H1 (cell line): ENCODE results near the gene PALM. TPM values are rescaled to one million over a fixed set of nuclear protein-coding genes. Genes with fewer than 3 reads are reported as not detected.

ENCODE experiments used
- CTCF ChIA-PET: fragments of 300-600 bp; sonication (Branson Sonifier 250); formaldehyde crosslinking; loops from one replicate; lab custom pipeline; 2021; ENCODE audit not compliant: partially characterized antibody; lab: Charles Lee
- POLR2A ChIA-PET: fragments of 300-600 bp; sonication (Branson Sonifier 250); formaldehyde crosslinking; loops from one replicate; lab custom pipeline; 2021; ENCODE audit warnings: inconsistent platforms; ENCODE audit not compliant: partially characterized antibody; lab: Charles Lee
- DNase-seq, 2 experiments: peaks; one replicate each; pipeline versions ENCODE4 v3.0.0 to v3.0.0-alpha.2; 2010 to 2022; ENCODE audit warnings: low spot score in 2 of 2, low read depth in 1 of 2, mixed read lengths in 1 of 2
- FAIRE-seq: peaks from 2 replicates; lab custom pipeline; 2011; peaks lifted over from hg19 to GRCh38; lab: Jason Lieb, UNC
- H2AFZ ChIP-seq: 2 replicates; pipeline ENCODE4 v1.8.1; 2012; ENCODE audit warnings: low read length, inconsistent platforms
- H2AK5ac ChIP-seq: 2 replicates; pipeline ENCODE4 v1.6.1; 2013; ENCODE audit warnings: low read depth, low read length
- H2BK120ac ChIP-seq: replicated peaks from 2 replicates; pipeline ENCODE3; 2013; ENCODE audit warnings: low read depth, low read length, inconsistent platforms
- H2BK12ac ChIP-seq: 2 replicates; pipeline ENCODE4 v1.6.1; 2013; ENCODE audit warnings: low read depth, low read length
- H2BK15ac ChIP-seq: 2 replicates; pipeline ENCODE4 v1.6.1; 2013; ENCODE audit warnings: low read length
- H2BK20ac ChIP-seq: 2 replicates; pipeline ENCODE4 v1.6.1; 2013; ENCODE audit warnings: low read length
- H2BK5ac ChIP-seq: 2 replicates; pipeline ENCODE4 v1.6.1; 2013; ENCODE audit warnings: low read depth, low read length
- H3K14ac ChIP-seq: 2 replicates; pipeline ENCODE4 v1.6.1; 2013; ENCODE audit warnings: inconsistent platforms; ENCODE audit not compliant: insufficient read length
- H3K18ac ChIP-seq: 2 replicates; pipeline ENCODE4 v1.6.1; 2013; ENCODE audit warnings: low read length; ENCODE audit errors: extremely low read depth
- H3K23ac ChIP-seq: 2 replicates; pipeline ENCODE4 v1.6.1; 2013; ENCODE audit warnings: inconsistent platforms; ENCODE audit not compliant: insufficient read length
- H3K23me2 ChIP-seq: 2 replicates; pipeline ENCODE4 v1.6.1; 2013; ENCODE audit warnings: low read depth, low read length
- H3K27ac ChIP-seq: 2 replicates; pipeline ENCODE4 v1.6.1; 2011; ENCODE audit warnings: low read depth, low read length, inconsistent platforms
- H3K27me3 ChIP-seq, 4 experiments: replicated peaks in 1 of 4; 1 replicate in 1 of 4; 2 replicates in 3 of 4; pipeline versions ENCODE4 v1.6.1 to v1.8.1; 2011 to 2013; ENCODE audit warnings: low read length in 3 of 4, mild to moderate bottlenecking in 3 of 4, inconsistent platforms in 2 of 4, mixed read lengths in 2 of 4, moderate library complexity in 1 of 4; ENCODE audit not compliant: control insufficient read depth in 3 of 4, insufficient read depth in 3 of 4; ENCODE audit errors: extremely low read depth in 1 of 4
- H3K36me3 ChIP-seq, 4 experiments: 2 replicates each; pipeline versions ENCODE4 v1.6.1 to v1.8.1; 2011 to 2013; ENCODE audit warnings: mild to moderate bottlenecking in 4 of 4, low read length in 3 of 4, moderate library complexity in 2 of 4, control low read depth in 1 of 4, inconsistent platforms in 1 of 4; ENCODE audit not compliant: insufficient read depth in 4 of 4, control insufficient read depth in 2 of 4
- H3K4ac ChIP-seq: replicated peaks from 2 replicates; pipeline ENCODE3; 2013; ENCODE audit warnings: low read length, low read depth, mixed read lengths, inconsistent platforms; ENCODE audit not compliant: insufficient read length
- H3K4me1 ChIP-seq, 4 experiments: replicated peaks in 1 of 4; 1 replicate in 1 of 4; 2 replicates in 3 of 4; pipeline versions ENCODE4 v1.6.1 to v1.8.1; 2011 to 2013; ENCODE audit warnings: low read length in 3 of 4, inconsistent platforms in 2 of 4, mixed read lengths in 1 of 4; ENCODE audit not compliant: insufficient read depth in 4 of 4, control insufficient read depth in 3 of 4
- H3K4me2 ChIP-seq, 2 experiments: 2 replicates each; pipeline versions ENCODE4 v1.6.1 to v1.8.1; 2011 to 2013; ENCODE audit warnings: low read depth in 2 of 2, low read length in 2 of 2, control low read depth in 1 of 2, inconsistent platforms in 1 of 2, mild to moderate bottlenecking in 1 of 2; ENCODE audit not compliant: insufficient read depth in 1 of 2
- H3K4me3 ChIP-seq, 4 experiments: fragments of 200-600, 300-600 bp in 1 of 4; sonication (generic), shearing (Covaris generic), sonication (Bioruptor Twin) in 1 of 4; 2 replicates each; pipeline versions ENCODE4 v1.5.1 to v1.8.1; 2011 to 2016; ENCODE audit warnings: low read length in 4 of 4, low read depth in 3 of 4, control low read depth in 2 of 4, inconsistent platforms in 2 of 4, mild to moderate bottlenecking in 2 of 4, mixed read lengths in 1 of 4, moderate library complexity in 1 of 4; ENCODE audit not compliant: insufficient read depth in 2 of 4; ENCODE audit errors: extremely low read depth in 1 of 4
- H3K56ac ChIP-seq: replicated peaks from 2 replicates; pipeline ENCODE3; 2013; ENCODE audit warnings: low read depth, mild to moderate bottlenecking, mixed read lengths, low read length, inconsistent platforms; ENCODE audit not compliant: insufficient read length
- H3K79me1 ChIP-seq: 2 replicates; pipeline ENCODE4 v1.6.1; 2013; ENCODE audit warnings: low read depth, low read length, control low read depth
- H3K79me2 ChIP-seq, 2 experiments: 2 replicates each; pipeline versions ENCODE4 v1.6.1 to v1.8.1; 2012 to 2013; ENCODE audit warnings: low read length in 2 of 2, mild to moderate bottlenecking in 2 of 2, inconsistent platforms in 1 of 2; ENCODE audit not compliant: insufficient read depth in 2 of 2, control insufficient read depth in 1 of 2
- H3K9ac ChIP-seq, 4 experiments: replicated peaks in 1 of 4; 1 replicate in 1 of 4; 2 replicates in 3 of 4; pipeline versions ENCODE4 v1.6.1 to v1.8.1; 2011 to 2013; ENCODE audit warnings: low read depth in 3 of 4, low read length in 3 of 4, control low read depth in 2 of 4, mild to moderate bottlenecking in 2 of 4, moderate library complexity in 2 of 4, inconsistent platforms in 1 of 4; ENCODE audit errors: extremely low read depth in 1 of 4
- H3K9me3 ChIP-seq, 2 experiments: 2 replicates each; pipeline versions ENCODE4 v1.6.1 to v1.8.1; 2012 to 2013; ENCODE audit warnings: mild to moderate bottlenecking in 2 of 2, moderate library complexity in 2 of 2, control low read depth in 1 of 2, inconsistent platforms in 1 of 2, low read depth in 1 of 2, low read length in 1 of 2, mixed read lengths in 1 of 2; ENCODE audit not compliant: insufficient read depth in 2 of 2
- H4K20me1 ChIP-seq, 2 experiments: replicated peaks in 1 of 2; 2 replicates each; pipeline versions ENCODE3 to v1.8.1; 2011 to 2013; ENCODE audit warnings: inconsistent platforms in 2 of 2, low read length in 2 of 2, mild to moderate bottlenecking in 1 of 2; ENCODE audit not compliant: insufficient read depth in 2 of 2, control insufficient read depth in 1 of 2
- H4K5ac ChIP-seq: 2 replicates; pipeline ENCODE4 v1.6.1; 2013; ENCODE audit warnings: low read length, low read depth, mixed read lengths, inconsistent platforms; ENCODE audit not compliant: insufficient read length
- H4K8ac ChIP-seq: 2 replicates; pipeline ENCODE4 v1.8.0; 2013; ENCODE audit warnings: mild to moderate bottlenecking, moderate library complexity, low read length, inconsistent platforms; ENCODE audit not compliant: insufficient read depth; ENCODE audit errors: extremely low read depth
- H4K91ac ChIP-seq: replicated peaks from 2 replicates; pipeline ENCODE3; 2013; ENCODE audit warnings: low read length, mixed read lengths, inconsistent platforms; ENCODE audit not compliant: insufficient read length
- E2F6 ChIP-seq: IDR thresholded peaks from 2 replicates; pipeline ENCODE4 v1.6.1; 2012; ENCODE audit warnings: inconsistent platforms
- EZH2 ChIP-seq: fragments of 200-600 bp; sonication (generic); IDR thresholded peaks from 2 replicates; pipeline ENCODE4 v1.7.1; 2012; ENCODE audit warnings: low read depth, mild to moderate bottlenecking, moderate library complexity, low read length, inconsistent platforms; ENCODE audit not compliant: severe bottlenecking
- GTF2F1 ChIP-seq: IDR thresholded peaks from 2 replicates; pipeline ENCODE4 v1.6.1; 2012; ENCODE audit warnings: low read depth, low read length, improper control_type of control experiment, borderline replicate concordance
- JUN ChIP-seq: IDR thresholded peaks from 2 replicates; pipeline ENCODE4 v1.6.1; 2011; ENCODE audit warnings: low read depth, mild to moderate bottlenecking, improper control_type of control experiment, low read length
- NANOG ChIP-seq: IDR thresholded peaks from 2 replicates; pipeline ENCODE4 v1.6.1; 2011; ENCODE audit warnings: low read length, low read depth, mild to moderate bottlenecking, inconsistent platforms; ENCODE audit not compliant: insufficient read depth, poor library complexity, severe bottlenecking
- SAP30 ChIP-seq: fragments of 300-600 bp; sonication (generic); IDR thresholded peaks from 2 replicates; pipeline ENCODE4 v1.7.1; 2012; ENCODE audit warnings: low read length, moderate library complexity, mild to moderate bottlenecking, inconsistent platforms; ENCODE audit not compliant: insufficient read depth, insufficient replicate concordance
- SUZ12 ChIP-seq: fragments of 200-600 bp; sonication (generic); IDR thresholded peaks from 2 replicates; pipeline ENCODE4 v1.6.1; 2012; ENCODE audit warnings: mild to moderate bottlenecking, inconsistent platforms, low read length, moderate library complexity, mixed read lengths
- TCF12 ChIP-seq: IDR thresholded peaks from 2 replicates; pipeline ENCODE4 v1.6.1; 2011; ENCODE audit warnings: low read depth, mild to moderate bottlenecking, low read length
- ZNF274 ChIP-seq: IDR thresholded peaks from 2 replicates; pipeline ENCODE4 v1.7.0; 2012; ENCODE audit warnings: low read length, borderline replicate concordance; ENCODE audit errors: extremely low read depth
- WGBS, 2 experiments: shearing (Covaris generic) in 1 of 2; methylation state at CpG; one replicate each; pipeline versions ENCODE4 v1.1.6 to v1.1.7; 2013 to 2015; ENCODE audit warnings: low lambda C conversion rate in 2 of 2, mixed read lengths in 2 of 2, inconsistent platforms in 1 of 2, low coverage in 1 of 2, missing lambda C conversion rate in 1 of 2; ENCODE audit not compliant: insufficient replicate concordance in 2 of 2, insufficient coverage in 1 of 2, insufficient read length in 1 of 2; ENCODE audit errors: extremely low coverage in 1 of 2, missing lambda C conversion rate in 1 of 2; 5-methylcytosine and 5-hydroxymethylcytosine counted together
- polyA plus RNA-seq, 7 experiments: library from polyadenylated mRNA; depleted of rRNA in 3 of 7; stranded (reverse) in 5 of 7; unstranded in 2 of 7; fragments of >200 nt in 5 of 7; fragments of 200-250 nt in 2 of 7; gene quantifications; 1 replicate in 5 of 7; 2 replicates in 1 of 7; 4 replicates in 1 of 7; pipeline versions ENCODE4 v1.2.1 to v1.2.3, GENCODE V29; 2011 to 2013; ENCODE audit warnings: missing spikeins in 2 of 7, mixed read lengths in 2 of 7
- total RNA-seq: library from RNA; stranded (reverse); fragmentation: NEBNext Ultra II Directional; extraction: Animal tissue kit (Norgen Biotek cat#: 25700); gene quantifications from 2 replicates; pipeline ENCODE4 v1.2.1, GENCODE V29; 2021

The PALM gene
- total and polyA plus RNA-seq, 2 of the 8 experiments (the other 6 are each of a cell fraction or from before 2014, with no cell fraction given) = 5.7 to 16.5 TPM

- H3K9me3 ChIP-seq = no peaks in the 10 kb centered on the region
- H3K14ac ChIP-seq = no peak within 1 kb of the TSS
- H4K91ac ChIP-seq = no peak within 1 kb of the TSS
- H3K9ac ChIP-seq = no peak within 1 kb of the TSS
- no peak within 1 kb of the TSS for H2BK5ac ChIP-seq
- DNase-seq (no peak), FAIRE-seq (no peak)
- H3K27ac ChIP-seq = no peak within 1 kb of the TSS
- H3K36me3 ChIP-seq = no peaks in the 10 kb centered on the region
- CTCF ChIA-PET = interaction anchor here (0.6 to 1.3 kb wide), 5 partner anchors 8 to 91 kb away, joined by 3 to 5 read pairs (median 3); no protein-coding TSS in a partner anchor
- POLR2A ChIA-PET = interaction anchor here (1.1 to 1.4 kb wide), 2 partner anchors 14 to 32 kb away, joined by 3 to 5 read pairs; partner anchors contain the start of gene PALM
- WGBS, 2 experiments = 72% methylated on average over 16 of the region's 63 CpGs; no CpG with 5 or more reads in 1 of the 2 experiments
- 0 out of 2 replicates have a peak, but pooled peaks cover 3% of the 10 kb centered on the region for H3K79me1 ChIP-seq
- H2AFZ ChIP-seq = no peak within 1 kb of the TSS
- H3K23ac ChIP-seq = no peak within 1 kb of the TSS
- H3K18ac ChIP-seq = no peak within 1 kb of the TSS
- no peak within 1 kb of the TSS for H2BK15ac ChIP-seq
- no peak within 1 kb of the TSS for H2BK120ac ChIP-seq
- H3K4ac ChIP-seq = no peak within 1 kb of the TSS
- H3K4me2 ChIP-seq = peak within 1 kb of the TSS; percentile 24 to 57; a peak in 3 of 4 replicates
- H2BK20ac ChIP-seq = no peak within 1 kb of the TSS
- no peak within 1 kb of the TSS; the same call in none of the 2 replicates for H4K8ac ChIP-seq
- TF ChIP-seq EZH2 = no peak
- TF ChIP-seq SUZ12 = no peak
- no peak for TF ChIP-seq ZNF274
- TF ChIP-seq E2F6 = no peak
- no peak for TF ChIP-seq TCF12
- TF ChIP-seq JUN = no peak
- TF ChIP-seq GTF2F1 = no peak
- no peak for TF ChIP-seq NANOG
- no peak for TF ChIP-seq SAP30
- H3K56ac ChIP-seq = no peak within 1 kb of the TSS
- H3K79me2 ChIP-seq = no peaks in the 10 kb centered on the region
- peaks cover 0 to 22% (median 10%) of the 10 kb centered on the region in 4 experiments; a peak in 5 of 7 replicates for H3K27me3 ChIP-seq
- peaks cover 6% of the 10 kb centered on the region; the same call in 1 of the 2 replicates for H3K23me2 ChIP-seq
- H4K20me1 ChIP-seq = peaks cover 0 to 7% of the 10 kb centered on the region in 2 experiments
- H4K5ac ChIP-seq = no peak within 1 kb of the TSS
- H3K4me3 ChIP-seq = peak within 1 kb of the TSS in 2 of 4 experiments; percentile 15 to 43; a peak in 2 of 8 replicates
- H2AK5ac ChIP-seq = no peak within 1 kb of the TSS
- peaks cover 0 to 10% (median 1%) of the 10 kb centered on the region in 4 experiments; a peak in 4 of 7 replicates for H3K4me1 ChIP-seq
- no peak within 1 kb of the TSS for H2BK12ac ChIP-seq
These were observed 32.2 kb upstream of the PALM start, which contains the start of gene FSTL3 for GRCh38 chr19:676339-677105. TSS of gene FSTL3 (plus strand) at chr19:676392. CDS start at chr19:676424, 32 bp downstream.
